EH (cell line): ENCODE measurements around the gene TMPRSS15.
"Not testable (repeated sequence)": the region's sequence is repeated elsewhere in the genome, so short reads cannot be mapped to it uniquely, and the experiment has no call there.

Experiments used
- DNase-seq: peaks from one replicate; pipeline ENCODE4 v3.0.0-alpha.2; 2015; ENCODE audit warnings: low read depth

Gene TMPRSS15

DNA sequence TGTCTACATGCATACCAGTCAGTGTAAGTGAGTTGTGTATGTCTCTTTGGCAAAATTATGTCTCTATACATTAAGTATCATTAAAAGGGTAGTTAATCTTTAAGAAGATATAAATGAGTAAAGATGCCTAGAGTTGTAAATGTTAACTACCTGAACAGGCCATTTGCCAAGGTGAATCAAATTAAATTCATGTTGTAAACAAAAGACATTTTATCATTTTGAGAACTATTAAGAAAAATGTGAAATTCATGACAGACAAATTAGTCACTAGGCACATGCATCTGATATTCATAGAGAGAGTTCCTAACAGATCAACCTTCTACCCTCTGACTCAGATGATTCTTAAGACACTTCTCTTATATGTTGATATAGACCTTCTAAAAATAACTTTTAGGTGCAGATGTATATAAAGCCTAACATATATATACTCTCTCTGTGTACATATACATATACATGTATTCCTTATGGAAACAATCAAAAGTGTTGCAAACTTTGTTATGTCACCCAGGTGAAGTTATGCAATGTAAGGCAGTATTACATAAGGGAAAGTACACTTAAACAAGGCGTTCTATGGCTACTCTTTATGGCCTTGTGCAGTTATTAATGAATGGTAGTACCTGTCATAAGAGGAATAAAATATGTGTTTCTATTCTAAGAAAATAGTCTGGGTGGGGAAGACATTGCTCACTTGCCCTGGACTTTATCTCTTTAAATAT lies at the start of gene TMPRSS15:
TSS of gene TMPRSS15 (minus strand) at position 51 of the 716 bp plus-strand sequence. CDS start 163 bp downstream, outside the sequence.
- no peak for DNase-seq

GRCh38 chr21:18451670-18452069 lies 48.1 kb upstream of the TMPRSS15 start:
- DNase-seq: no peak

DNA sequence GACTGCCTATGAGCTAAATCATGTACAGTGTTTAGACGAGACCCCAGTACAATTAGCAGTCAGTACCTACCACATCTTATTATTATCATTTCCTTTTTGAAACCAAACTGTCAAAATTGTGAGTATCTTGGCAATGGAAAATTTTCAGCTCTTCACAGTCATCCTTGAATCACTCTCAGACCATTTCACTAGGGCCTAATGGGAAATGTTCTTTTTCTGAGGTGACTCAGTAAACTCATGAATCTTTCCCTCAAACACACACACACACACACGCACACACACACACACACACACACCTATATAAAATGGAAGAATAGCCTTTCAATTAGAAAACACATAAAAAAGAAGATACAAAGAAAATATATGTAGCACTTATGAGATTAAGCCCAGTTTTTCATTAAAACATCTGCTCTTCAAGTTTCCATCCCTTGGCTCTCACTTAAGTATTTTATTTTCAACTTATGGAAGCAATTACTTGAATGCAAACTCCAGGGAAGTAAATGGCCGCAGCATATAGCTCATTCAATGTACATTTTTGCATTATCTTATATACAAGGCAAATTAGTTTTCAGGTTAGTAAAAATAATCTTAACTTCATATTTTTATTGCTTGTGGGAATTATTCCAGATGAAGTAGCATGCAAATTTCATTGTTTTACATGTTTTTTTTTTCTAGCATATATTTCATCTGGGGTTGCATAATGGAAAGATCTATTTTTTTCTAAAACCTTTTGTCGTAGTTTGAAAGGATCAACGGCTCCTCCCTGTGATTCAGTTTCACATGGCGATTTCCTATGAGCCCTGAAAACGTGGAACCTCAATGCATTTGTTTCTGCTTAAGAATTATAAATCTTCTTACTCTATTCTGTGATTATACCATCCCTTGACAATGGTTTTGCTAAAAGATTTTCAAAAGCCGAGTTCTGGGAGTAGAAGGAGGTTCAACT lies 46.3 kb upstream of the TMPRSS15 start:
- no peak for DNase-seq

DNA sequence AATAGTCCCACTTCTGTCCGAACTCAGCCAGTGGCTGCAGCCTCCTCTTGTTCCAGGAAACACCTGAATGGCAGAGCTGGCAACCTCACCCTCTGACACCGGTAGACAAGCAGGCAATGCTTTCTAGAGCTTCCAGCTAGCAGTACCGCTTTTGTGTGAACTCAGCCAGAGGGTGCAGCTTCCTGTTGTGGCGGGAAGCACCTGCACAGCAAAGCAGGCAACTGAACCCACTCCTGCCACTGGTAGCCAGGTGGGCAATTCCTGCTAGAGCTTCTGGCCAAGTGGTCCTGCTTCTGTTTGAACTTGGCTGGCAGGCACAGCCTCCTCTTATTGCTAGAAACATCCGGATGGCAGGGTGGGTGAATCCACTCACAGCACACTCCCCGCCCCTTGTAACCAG lies 40.1 kb upstream of the TMPRSS15 start:
- DNase-seq: no peak

DNA sequence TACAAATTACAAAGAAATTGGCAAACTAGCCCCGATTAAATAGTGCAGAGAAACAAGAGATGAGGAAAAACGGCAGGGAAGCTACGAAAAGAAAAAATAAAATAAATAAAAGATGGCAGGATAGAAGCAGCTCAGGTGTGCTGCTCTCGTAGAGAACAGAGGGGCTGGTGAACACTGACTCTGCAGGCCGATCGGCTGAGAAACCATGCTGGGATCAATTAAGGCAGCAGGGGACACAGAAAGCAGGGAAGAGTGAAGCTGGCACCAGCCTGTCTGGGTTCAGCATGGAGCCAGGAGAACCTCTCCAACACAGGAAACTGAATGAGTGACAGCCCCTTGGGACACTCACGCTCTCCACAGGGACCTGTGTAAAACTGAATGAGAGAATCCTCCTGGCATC lies 39.5 kb upstream of the TMPRSS15 start:
- DNase-seq: no peak

DNA sequence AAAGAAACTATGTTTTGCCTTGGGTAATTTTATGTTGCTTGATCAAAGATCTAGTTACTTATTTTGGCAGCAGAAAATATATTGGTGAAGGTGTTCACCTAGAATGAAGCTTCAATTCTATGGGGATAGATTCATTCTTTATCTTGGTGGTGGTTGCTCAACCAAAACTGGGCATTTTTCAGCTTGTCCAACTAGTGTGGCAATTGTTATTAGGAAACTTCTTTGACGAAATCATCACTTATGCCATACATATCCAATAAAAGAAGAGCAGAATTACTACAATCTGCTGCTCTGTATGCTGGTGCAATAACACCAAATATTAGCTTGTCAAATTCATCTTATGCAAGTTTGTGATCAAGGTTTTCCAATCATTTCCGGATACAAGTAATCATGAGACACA lies 26.8 kb upstream of the TMPRSS15 start:
- DNase-seq: no peak

DNA sequence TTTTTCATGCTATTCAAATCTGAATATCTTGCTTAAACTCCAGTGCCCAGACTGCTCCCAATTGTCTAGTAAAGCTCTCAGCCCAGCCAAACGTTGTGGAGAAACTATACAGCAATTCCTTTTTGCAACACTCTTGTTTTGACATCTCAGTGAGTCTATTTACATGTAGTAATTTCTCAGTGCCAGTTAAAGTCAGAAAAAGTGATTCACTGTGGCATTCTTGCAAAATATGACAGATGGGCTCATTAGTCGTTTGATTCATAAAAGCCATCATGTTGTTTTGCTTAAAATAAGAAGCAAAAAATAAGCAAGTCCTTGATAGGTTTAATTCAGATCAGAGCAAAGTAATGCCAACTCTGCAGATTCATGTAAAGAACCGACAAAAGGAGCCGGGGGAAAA lies 20.7 kb upstream of the TMPRSS15 start:
- DNase-seq: no peak

GRCh38 chr21:18417141-18417790 lies 13.7 kb upstream of the TMPRSS15 start:
- DNase-seq: no peak

- DNase-seq: no peak
Observed at GRCh38 chr21:18411565-18411964, 8.0 kb upstream of the TMPRSS15 start.

- no peak for DNase-seq
Observed at GRCh38 chr21:18409579-18409978, 6.0 kb upstream of the TMPRSS15 start.

DNA sequence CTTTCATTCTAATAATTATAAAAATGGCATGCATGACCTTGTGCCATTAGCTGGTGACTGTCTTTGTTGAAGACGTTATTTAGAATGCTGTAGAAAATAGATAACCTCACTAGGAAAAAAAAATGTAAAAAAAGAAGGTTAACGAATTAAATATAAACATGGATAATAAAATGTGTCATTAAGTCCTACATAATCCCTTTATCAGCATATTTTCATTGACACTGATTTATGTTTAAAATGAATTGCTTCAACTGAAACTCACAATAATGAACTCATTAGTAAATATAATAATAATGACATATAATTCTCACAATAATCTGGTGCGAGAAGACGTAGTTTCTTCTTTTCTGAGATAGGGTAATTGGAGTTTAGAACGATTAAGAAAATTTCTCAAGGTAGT lies 4.7 kb downstream of the TMPRSS15 start:
- DNase-seq: no peak

- no peak for DNase-seq
Observed at GRCh38 chr21:18387994-18388393, 15.6 kb downstream of the TMPRSS15 start.

DNA sequence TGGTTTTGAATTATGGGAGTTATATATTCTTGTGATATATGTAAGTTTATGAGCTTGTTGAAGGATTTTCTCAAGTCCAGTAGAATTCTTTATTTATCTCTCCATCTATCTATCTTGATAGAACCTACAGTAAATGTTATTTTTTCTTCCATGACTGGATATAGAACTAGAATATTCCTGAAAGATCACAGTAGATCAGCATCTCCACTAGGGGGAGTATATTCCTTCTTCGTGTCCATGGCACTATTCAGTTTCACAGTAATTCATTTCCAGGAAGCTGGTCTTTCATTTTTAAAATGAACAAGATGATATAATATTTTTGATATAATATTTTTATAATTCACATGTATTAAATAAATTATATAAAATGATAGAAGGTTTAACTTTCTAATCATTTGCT lies 18.8 kb downstream of the TMPRSS15 start:
- no peak for DNase-seq

DNA sequence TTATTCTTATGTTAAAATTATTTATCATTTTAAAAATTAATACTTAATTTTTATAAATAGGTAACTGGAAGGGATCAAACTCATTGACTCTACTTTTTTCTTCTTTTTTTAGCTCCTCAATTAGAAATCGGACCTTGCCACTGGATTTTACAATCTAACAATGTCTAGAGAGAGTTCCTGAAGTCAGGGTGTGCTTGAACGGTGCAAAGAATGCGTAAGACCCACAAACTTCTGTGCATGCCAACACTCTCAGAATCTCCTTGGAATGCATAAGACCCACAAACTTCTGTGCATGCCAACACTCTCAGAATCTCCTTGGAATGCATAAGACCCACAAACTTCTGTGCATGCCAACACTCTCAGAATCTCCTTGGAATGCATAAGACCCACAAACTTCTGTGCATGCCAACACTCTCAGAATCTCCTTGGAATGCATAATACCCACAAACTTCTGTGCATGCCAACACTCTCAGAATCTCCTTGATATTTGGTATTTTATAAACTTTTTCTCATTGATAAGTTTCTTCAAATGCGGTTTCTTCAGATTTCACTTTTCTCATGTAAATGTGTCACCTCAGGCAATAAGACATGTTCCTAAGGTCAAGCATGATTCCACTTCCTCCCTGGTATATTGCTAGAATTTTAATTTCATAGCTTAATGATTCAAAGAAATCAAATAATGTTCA lies 20.5 kb downstream of the TMPRSS15 start:
- DNase-seq: not testable (repeated sequence)

DNA sequence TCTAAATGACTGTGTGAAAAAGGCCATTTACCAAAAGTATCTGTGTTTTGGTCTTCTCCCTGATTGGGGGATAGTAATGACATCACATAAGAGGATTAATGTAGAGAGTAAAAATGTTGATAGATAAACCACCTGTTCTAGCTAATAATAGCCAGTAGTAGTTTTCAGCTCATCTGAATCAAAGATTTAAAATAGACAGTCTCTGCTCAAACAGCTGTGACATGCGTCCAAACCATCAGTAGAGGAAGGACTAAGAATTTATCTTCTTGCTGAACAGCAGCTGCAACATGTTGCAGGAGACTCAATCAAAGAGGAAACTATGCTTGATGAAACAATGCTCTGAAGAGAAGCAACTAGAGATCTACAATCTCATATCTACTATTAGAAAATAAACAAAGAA lies 21.4 kb downstream of the TMPRSS15 start:
- no peak for DNase-seq

GRCh38 chr21:18373606-18374005 lies 30.0 kb downstream of the TMPRSS15 start:
- no peak for DNase-seq

DNA sequence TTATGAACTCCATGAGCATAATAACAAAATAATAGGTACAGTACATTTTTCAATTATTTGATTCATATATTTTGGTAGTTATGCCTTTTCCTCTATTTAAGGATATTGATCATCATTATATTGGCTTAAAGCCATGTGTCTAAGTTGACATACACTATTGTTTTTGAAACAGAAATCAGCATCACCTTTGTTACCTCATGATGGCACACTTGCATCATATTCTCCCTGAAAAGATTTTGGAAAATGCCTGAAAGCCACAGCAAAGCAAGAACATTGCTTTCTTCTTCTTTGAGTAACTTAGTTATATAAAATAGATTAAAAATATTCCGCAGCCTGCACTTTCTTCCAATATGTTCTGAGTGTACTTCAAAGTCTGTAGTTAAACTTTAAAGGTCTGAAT lies 33.3 kb downstream of the TMPRSS15 start:
- no peak for DNase-seq

DNA sequence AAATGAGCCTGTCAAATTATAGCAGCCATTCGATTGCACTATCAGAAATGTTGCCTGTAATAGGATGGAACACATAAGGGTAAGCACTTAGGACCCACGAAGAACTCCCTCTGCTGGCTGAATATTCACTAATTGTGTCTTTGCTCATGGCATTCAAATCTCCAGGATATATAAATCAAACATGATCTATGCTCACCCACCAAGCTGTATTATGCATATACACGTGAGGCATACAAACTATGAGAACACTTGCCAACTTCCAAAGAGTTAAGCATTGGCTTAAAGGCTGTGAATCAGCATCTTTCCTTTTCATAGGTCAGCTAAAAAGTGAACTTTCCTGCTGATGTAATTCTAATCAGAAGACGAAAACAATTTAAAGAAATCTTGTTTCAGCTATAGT lies 34.5 kb downstream of the TMPRSS15 start:
- DNase-seq: no peak

DNA sequence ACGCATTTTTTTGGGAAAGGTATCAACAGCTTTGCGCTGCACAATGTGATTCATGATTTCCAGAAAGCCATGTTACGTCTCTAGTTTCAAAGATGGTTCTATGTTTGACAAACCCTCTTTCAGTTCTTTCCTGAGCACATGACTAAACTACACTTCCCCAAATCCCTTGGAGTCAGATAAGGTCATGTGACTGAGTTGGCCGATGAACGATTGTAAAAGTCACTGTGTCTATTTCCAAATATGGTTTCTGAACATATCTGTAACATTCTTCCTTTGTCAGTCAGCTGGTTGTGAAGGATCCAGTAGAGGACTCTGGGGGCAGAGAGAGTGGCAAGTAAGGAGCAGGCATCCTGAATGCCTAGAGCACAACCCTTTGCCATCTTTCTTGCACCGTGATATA lies 35.4 kb downstream of the TMPRSS15 start:
- no peak for DNase-seq

- DNase-seq: no peak
Observed at GRCh38 chr21:18356801-18357200, 46.8 kb downstream of the TMPRSS15 start.

DNA sequence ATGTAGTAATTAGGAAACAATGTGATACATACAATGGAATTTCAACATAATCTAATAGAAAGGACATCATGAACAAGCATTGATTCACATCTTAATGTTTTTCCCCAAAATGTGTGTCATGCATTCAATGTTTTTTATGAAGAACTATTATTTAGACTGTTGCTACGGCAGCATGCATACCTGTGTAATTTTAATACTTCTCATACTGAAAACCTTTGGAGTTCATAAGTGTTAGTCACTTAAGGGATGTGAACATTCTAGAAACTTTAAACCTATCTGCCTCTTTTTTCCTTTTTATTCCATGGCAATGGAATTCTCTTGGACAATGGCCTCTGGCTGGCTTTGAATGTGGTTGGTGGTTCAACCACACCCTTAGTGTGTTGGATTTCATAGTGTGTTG lies 48.6 kb downstream of the TMPRSS15 start:
- DNase-seq: no peak

- no peak for DNase-seq
Observed at GRCh38 chr21:18350216-18350615, 53.4 kb downstream of the TMPRSS15 start.
